GM19239 (cell line): ENCODE results near the gene CD8B.
"Not testable (repeated sequence)": the region's sequence is repeated elsewhere in the genome, so short reads cannot be mapped to it uniquely, and the experiment has no call there.

Source experiments
- DNase-seq: peaks from one replicate; pipeline ENCODE4 v3.0.0; 2011; ENCODE audit warnings: low spot score; ENCODE audit not compliant: insufficient read length
- FAIRE-seq: peaks from 2 replicates; lab custom pipeline; 2011; peaks lifted over from hg19 to GRCh38; lab: Jason Lieb, UNC

Gene CD8B

DNA sequence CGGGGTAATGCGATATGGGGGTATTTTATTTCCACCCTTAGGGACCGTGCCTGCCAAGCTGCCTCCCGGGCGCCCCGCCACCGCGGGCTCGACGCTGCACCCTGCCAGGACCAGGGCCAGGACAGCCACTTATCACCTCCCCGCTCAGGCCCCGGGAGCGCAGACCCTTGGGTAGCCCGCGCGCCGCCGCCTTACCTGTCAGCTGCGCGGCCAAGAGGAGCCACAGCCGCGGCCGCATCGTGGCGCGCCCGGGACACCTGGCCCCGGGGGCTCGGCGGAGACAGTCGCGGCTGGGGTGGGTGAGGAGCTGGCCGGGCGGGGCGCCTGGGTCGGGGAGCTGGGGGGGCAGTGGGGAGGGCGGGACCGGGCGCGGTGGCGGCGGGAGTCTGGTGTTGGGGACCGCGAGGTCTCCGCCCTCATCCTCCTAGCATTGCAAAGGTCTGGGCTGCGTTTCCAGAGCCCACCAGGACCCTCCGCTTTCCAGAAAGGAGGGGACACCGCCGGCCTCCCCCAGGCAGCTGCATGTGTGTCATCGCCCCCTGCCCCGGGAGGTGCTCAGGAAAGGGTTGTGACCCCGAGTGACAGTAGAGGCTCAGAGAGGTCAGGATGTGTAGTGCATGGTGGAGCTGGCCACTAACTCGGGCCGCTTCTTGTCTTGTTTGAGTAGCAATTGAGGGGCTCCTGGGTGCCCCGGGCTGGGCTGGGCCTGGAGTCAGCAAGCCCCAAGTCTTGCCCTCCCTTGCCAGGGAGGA lies at the start of gene CD8B:
CD8B (minus strand) TSS at position 259 of the 752 bp plus-strand sequence; CDS start at position 238, 21 bp downstream.
- not testable (repeated sequence) for FAIRE-seq

DNA sequence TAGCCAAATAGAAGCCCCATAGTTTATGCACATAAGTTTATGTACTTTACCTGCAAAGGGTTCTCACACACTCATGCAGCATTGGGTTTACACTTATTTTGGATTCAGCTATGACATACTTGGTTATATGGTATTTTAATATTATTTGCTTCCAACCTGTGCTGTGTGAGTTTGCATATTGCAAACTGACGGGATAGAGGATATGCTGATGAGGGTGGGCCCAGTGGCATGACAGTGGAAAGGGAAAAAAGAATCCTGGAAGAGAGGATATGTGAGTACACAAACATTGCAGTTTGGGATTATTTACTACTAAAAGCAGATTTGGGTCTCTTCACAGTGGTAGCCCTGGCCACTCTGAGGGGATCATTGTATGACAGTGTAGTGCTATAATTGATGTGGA lies 44.2 kb upstream of the CD8B start:
- FAIRE-seq, result not testable (repeated sequence)

More for the DNA sequence above, at the start of gene CD8B:
- DNase-seq, result not testable (repeated sequence)

DNA sequence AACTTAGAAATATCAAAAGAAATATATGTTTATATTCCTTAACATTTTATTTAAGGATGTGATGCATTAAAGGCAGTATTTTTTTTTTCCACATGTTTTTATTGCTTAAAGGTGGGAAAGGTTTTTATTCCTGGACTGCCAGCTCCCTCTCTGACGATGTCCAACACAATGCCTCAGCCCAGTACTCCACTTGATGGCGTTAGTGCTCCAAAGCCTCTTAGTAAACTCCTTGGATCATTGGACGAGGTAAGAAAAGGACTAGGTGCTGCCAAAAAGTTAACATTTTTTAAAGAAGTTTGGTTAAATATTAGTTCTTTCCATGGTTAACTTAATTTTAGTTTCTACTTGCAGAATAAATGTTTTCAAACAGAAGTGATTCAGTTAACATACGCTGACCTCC lies 39.0 kb upstream of the CD8B start:
- DNase-seq, FAIRE-seq: not testable (repeated sequence)

More for the DNA sequence above, 44.2 kb upstream of the CD8B start:
- DNase-seq, result not testable (repeated sequence)

DNA sequence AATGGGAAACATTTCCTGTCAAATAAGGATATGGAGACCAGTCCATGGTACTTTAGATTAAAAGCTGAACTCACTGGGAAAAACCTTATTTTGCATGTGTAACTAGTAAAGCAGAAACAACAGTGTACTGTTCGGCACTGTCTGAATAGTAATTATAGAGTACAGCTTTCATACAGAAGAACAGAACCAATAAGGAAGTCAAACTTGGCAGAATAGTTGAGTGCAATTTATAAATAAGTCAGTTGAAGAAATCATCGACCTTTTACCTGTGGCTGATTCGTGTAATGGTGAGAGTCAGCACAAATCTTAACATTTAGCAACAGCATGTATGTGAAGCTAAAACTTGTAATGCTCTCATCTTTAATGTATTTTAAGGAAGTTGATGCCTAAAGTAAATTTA lies 24.3 kb upstream of the CD8B start:
- not testable (repeated sequence) for FAIRE-seq, DNase-seq

DNA sequence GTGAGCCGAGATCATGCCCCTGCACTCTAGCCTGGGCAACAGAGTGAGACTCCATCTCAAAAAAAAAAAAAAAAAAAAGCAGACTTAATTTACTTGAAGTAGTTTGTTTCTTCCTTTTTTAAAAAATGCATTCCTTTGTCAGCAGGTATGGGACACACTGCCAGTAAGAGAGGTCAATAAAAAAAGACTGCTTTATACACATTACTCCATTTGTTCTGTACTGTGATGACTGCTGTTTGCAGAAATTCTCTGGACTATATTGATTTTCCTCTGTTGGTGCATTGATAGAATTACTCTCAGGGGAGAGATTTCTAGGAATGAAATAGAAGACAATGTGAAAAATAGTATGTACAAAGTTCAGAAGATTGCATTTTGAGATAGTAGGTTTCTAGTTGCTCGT lies 21.2 kb upstream of the CD8B start:
- FAIRE-seq, DNase-seq: not testable (repeated sequence)

DNA sequence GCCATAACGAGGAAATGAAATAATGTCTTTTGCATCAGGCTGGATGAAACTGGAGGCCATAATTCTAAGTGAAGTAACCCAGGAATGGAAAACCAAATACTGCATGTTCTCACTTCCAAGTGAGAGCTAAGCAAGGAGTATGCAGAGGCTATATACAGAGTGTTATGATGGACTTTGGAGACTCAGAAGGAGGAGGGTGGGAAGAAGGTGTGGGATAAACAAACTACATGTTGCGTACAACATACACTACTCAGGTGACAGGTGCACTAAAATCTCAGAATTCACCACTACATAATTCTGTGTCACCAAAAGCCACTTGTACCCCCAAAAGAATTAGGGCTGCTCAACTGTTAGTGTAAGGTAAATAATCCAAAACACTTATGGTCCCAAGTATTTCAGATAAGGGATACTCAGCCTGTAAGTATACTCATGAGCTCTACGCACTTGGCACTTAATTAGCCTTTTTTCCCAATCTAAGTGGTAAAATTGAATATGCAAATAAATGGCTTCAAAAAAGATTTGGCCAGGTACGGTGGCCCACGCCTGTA lies 20.5 kb upstream of the CD8B start:
- not testable (repeated sequence) for FAIRE-seq

DNA sequence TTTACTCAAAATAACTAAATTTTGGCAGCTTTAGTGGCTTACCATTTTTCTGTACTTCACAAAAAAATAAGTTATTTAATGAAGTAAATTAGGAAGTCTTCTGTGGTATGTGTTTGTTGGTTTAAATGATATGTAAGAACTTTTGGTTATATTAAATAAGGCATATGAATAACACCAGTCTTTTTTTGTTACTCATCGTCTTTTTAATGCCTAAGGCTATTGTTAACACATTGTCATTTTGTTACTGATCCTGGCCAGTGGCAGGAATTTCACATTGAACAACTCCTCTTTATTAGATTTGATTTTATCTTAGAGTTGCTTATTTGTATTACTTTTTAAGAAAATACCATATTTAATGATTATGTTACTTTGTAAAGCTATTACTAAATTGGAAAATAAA lies 17.3 kb upstream of the CD8B start:
- FAIRE-seq, result not testable (repeated sequence)

More for the DNA sequence above, 20.5 kb upstream of the CD8B start:
- not testable (repeated sequence) for DNase-seq

DNA sequence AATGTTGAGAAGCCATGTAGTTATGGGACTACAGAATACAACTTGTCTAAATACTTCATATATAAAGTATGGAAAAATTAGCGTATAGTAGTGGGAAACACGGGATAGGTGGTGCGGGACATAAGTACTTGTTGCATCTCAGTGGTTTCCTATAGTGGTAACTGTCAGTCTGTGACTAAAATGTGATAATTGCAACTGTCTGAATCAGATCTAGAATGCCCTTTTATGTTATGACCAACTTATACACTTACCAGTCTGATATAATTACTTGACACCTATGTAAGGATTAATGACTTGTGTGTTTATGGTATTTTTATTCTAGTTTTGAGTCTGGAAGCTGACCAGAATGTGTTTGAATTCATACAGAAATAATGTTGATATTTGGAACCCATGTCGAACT lies 9.3 kb upstream of the CD8B start:
- not testable (repeated sequence) for FAIRE-seq, DNase-seq

More for the DNA sequence above, 17.3 kb upstream of the CD8B start:
- DNase-seq, result not testable (repeated sequence)

DNA sequence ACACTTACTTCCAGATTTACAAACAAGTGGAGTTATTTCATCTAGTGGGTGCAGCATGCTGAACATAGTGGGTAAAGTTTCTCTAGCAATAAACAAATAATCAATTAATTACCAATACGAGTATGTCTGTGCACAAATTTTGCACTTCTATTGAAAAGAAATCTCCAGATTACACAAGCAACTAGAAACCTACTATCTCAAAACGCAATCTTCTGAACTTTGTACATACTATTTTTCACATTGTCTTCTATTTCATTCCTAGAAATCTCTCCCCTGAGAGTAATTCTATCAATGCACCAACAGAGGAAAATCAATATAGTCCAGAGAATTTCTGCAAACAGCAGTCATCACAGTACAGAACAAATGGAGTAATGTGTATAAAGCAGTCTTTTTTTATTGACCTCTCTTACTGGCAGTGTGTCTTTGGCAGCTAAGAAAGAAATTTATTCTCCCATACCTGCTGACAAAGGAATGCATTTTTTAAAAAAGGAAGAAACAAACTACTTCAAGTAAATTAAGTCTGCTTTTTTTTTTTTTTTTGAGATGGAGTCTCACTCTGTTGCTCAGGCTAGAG lies 7.3 kb upstream of the CD8B start:
- FAIRE-seq, DNase-seq: not testable (repeated sequence)

DNA sequence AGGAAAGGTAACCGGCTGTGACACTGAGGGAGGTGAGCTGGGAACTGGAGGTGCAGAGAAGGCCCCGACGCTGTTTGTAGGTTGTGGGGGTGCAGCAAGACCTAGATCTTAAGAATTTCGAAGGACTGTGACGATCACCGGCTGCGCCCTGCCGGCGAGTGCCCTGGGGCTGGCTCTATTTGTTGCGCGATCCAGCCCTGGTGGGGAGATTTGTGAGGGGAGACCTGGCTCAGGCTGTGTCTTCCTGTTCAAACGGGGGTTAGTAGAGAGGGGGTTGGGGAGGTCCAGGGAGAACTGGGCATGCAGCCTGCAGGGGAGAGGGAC lies 656 bp upstream of the CD8B start:
- DNase-seq, FAIRE-seq: not testable (repeated sequence)

DNA sequence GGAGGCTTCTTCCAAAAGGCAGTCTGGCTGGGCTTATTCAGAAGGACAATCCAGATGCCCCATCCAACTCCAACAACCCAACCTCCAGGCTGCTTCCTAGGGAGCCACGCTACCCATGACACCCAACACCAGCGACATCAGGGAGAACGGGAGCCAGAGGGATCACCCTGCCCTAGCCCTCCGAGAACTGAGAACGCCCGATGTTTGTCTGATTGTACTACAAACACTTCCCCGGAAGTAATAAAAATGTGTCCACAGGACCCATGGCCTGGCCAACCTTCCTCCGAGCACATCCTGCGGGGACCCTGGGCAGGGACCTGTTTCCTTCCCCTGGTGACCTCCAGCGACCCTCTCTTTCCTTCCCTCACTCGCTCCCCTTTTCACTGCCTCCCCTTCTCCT lies 511 bp downstream of the CD8B start:
- DNase-seq, FAIRE-seq: not testable (repeated sequence)

DNA sequence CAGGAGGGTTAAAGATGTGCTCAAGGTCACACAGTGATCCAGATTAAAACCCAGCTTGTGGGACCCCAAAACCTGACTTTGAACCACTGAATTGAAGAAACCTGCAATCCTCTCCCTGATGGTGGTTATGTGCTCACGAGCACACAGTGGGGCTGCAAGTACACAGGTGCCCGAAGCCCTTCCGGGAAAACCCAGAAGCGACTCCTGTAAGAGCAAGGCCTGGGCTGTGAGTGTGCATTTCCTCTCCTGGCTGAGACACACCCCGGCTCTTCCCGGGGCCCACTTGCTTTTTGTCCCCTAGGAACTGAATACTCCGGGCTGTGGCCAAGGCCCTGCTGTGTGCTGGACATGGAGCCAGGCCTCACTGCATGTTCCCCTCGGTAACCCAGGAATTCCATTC lies 1.1 kb downstream of the CD8B start:
- not testable (repeated sequence) for FAIRE-seq, DNase-seq

DNA sequence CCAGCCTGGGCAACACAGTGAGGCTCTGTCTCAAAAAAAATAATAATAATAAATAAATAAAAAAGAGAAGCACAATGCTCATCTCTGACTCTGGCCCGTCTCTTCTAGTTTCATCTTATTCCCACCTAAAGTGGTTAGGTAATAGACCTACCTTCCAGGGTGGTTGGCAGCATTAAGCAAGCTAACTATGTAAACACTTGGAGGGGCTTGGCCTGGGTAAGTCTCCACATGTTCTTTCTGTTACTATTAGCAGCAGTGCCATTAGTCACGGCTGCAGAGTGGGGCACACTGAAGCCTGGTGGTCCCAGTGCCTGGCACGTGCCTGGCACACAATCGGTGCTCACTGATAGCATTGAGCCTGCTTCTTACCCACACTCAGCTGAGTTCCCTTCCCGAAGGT lies 4.0 kb downstream of the CD8B start:
- not testable (repeated sequence) for DNase-seq, FAIRE-seq

DNA sequence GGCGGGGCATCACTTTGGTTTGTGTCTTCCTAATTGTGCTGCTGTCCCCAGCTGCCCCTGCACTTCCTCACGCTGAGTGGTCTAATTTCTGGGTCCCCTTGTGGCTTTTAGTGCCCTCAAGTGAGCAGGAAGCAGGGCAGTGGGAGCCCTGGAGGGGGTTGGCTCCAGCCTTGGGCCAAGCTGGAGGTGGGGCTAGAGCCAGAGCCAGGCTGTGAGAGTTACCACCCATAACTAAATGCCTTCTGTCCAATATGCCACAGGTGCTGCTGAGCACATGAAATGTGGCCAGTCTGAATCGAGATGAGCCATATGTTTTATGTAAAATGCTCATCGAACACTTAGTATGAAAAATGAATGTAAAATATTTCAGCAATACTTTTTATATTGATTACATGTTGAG lies 5.2 kb downstream of the CD8B start:
- DNase-seq, result not testable (repeated sequence)
- peak; percentile 8 for FAIRE-seq

DNA sequence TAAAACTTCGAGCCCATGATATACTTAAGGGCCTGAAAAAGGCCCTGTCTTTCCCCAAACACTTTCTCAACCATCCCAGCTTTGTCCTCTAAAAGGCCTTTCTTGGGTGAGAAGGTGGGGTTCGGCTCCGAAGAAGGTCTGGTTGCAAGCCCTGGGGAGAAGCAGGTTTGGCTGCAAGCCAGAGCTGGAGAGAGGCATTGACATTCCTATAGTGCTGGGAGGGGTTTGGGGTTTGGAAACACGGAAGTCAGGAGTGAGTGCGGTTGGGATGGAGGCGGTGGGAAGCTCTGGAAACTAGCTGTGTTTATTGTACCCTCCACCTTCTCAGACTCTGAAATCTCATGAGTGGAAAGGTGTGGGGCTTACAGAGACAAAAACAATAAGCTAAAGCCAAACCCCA lies 5.7 kb downstream of the CD8B start:
- DNase-seq, result not testable (repeated sequence)

DNA sequence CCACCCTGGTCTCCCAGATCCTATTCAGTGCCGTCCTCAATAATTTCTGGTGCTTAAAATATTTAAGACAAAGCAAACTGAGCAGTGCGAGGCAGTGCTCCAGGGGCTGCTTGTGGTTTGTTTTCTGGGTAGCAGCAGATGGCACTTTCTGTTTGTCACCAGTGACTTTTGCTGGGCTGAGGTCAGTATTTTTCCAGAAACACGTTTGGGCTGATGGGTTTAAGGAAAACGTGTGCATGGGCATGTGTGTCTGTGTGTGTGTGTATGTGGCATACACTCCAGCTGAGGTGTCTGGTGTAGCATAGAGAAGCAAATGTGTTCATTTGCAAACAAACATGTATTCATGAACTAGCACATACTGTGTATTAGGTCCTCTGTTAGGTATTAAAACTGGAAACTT lies 10.1 kb downstream of the CD8B start:
- not testable (repeated sequence) for FAIRE-seq, DNase-seq

More for the DNA sequence above, 5.7 kb downstream of the CD8B start:
- not testable (repeated sequence) for FAIRE-seq

DNA sequence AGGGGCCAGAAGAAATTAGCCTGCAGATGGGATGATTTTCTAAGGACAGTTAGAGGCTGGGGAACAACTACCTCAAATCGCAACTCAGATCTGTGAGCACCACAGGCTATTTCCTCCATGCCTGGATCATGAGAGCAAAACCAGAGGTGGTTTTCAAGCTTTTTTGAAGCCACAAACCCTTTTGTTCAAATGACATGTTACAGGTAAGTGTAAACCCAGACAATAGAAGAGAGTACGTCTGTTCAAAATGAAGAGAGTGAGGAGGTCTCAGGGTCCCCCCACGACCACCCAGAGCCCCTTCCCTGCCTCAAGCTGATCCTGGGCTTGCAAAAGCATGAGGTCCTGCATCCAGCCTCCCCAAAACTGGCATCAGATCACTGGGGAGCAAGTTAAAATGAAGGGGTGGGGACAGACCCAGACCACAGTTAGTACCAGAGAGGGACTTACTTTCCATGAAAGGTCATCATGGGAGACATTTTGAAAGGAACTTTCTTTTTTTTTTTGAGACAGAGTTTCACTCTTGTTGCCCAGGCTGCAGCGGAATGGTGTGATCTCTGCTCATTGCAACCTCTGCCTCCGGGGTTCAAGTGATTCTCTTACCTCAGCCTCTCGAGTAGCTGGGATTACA lies 19.0 kb downstream of the CD8B start:
- FAIRE-seq, result not testable (repeated sequence)

DNA sequence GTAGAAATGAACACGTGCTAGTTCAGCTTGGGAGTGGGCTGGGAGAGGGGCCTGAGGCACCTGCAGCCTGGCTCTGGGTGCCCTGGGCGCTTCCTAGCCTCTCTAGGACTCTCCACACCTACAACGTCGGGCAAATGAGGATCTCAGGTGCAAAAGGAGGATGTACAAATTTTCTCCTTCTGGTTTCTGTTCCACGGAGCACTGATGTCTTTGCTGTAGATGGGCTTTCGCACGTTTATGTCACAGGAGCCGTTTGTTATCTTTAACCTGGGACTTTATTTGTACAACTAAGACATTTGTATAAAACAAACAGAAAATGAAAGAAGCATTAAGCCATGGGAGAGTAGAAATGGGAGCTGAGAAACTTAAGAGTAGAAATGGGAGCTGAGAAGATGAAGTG lies 20.4 kb downstream of the CD8B start:
- not testable (repeated sequence) for DNase-seq, FAIRE-seq

More for the DNA sequence above, 19.0 kb downstream of the CD8B start:
- not testable (repeated sequence) for DNase-seq

DNA sequence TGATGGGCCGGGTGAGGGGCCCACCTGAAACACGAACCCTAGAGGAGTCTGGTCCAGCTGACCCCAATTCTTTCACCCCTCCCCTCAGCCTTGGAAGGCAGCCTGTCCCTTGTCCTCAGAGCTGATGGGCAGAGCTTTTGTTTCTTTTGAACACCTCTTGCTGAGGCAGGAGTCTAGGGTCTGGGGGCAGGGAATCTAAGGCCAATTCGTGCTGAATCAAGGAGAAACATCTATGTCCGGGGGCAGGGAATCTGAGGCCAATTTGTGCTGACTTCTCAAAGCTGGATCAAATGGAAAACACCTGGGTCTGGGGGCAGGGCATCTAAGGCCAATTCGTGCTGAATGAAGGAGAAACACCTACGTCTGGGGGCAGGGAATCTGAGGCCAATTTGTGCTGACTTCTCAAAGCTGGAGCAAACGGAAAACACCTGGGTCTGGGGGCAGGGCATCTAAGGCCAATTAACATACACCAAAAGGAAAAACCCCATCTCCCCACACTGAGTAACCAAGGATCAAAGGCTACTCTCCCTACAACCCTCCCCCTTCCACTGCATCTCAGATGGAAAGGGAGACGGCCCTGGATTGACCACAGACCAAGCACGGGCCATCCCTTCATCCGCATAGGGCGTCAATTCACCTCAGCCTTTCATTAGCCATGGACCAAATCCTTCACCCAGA lies 21.7 kb downstream of the CD8B start:
- FAIRE-seq, DNase-seq: not testable (repeated sequence)

DNA sequence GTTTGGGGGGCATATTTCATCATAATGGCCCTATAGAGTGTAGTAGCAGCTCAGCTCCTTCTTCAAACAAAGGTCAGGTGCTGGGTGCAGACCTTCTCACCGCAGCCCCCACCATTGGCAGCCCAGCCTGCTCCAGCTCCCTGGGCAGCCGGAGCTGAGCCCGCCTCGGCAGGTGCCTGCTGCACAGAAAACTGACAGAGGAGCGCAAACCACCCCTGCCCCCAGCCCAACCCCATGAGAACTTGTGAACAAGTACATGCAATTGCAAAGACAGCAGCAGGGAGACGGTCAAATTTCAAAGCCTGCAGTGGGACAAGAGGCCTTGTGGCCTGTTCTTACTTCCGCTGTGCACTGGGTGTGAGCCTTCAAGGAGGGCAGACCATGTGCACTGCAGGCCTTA lies 22.2 kb downstream of the CD8B start:
- DNase-seq, FAIRE-seq: not testable (repeated sequence)
